GM12878 (cell line): ENCODE results near the gene TIGD7. TPM values are rescaled to one million over a fixed set of nuclear protein-coding genes. Genes with fewer than 3 reads are reported as not detected.

Experiments used
- ATAC-seq: fragments of 200-7000 bp; cut with Tn5 transposase; 3 replicates; pipeline ENCODE4 v1.9.1; 2020; ENCODE audit warnings: mild to moderate bottlenecking, moderate library complexity
- BruUV-seq: library from RNA; stranded (reverse); fragments of 400-500 nt; replicated peaks from 2 replicates; lab custom pipeline; 2021; lab: Mats Ljungman, UMichigan
- CTCF ChIA-PET: fragments of 300-600 bp; sonication (Branson Sonifier 250); formaldehyde crosslinking; extraction: SDS; loops from one replicate; lab custom pipeline; 2021; ENCODE audit warnings: inconsistent platforms; lab: Yijun Ruan, JAX
- POLR2A ChIA-PET: fragments of 350-600 bp; formaldehyde crosslinking; extraction: SDS; loops from one replicate; lab custom pipeline; 2021; ENCODE audit warnings: inconsistent platforms; lab: Charles Lee
- RAD21 ChIA-PET: fragments of 300-600 bp; sonication (Branson Sonifier 250); formaldehyde crosslinking; loops from one replicate; lab custom pipeline; 2023; ENCODE audit warnings: antibody characterized with exemption; ENCODE audit not compliant: unreplicated experiment; lab: Charles Lee
- SMC1A ChIA-PET: fragments of 300-600 bp; sonication (Branson Sonifier 250); formaldehyde crosslinking; loops from one replicate; lab custom pipeline; 2023; ENCODE audit not compliant: unreplicated experiment, uncharacterized antibody; lab: Charles Lee
- DNase-seq: peaks from one replicate; pipeline ENCODE4 v3.0.0-alpha.2; 2011; ENCODE audit warnings: low read depth, low spot score
- FAIRE-seq: peaks from 3 replicates; lab custom pipeline; 2011; peaks lifted over from hg19 to GRCh38; lab: Jason Lieb, UNC
- H2AFZ ChIP-seq: 2 replicates; pipeline ENCODE4 v1.6.0; 2011; ENCODE audit warnings: low read depth, low read length, control low read depth; ENCODE audit not compliant: control insufficient read depth
- H3K27ac ChIP-seq: 2 replicates; pipeline ENCODE4 v1.5.1; 2011; ENCODE audit warnings: control low read depth; ENCODE audit not compliant: control insufficient read depth, insufficient read depth
- H3K27me3 ChIP-seq, 2 experiments: replicated peaks in 1 of 2; 2 replicates each; pipeline versions ENCODE4 v1.6.0 to v1.6.1; 2011; ENCODE audit warnings: low read length in 1 of 2; ENCODE audit not compliant: control insufficient read depth in 2 of 2, insufficient read depth in 2 of 2
- H3K36me3 ChIP-seq, 2 experiments: 2 replicates each; pipeline ENCODE4 v1.5.1; 2011; ENCODE audit warnings: low read length in 1 of 2; ENCODE audit not compliant: control insufficient read depth in 2 of 2, insufficient read depth in 2 of 2
- H3K4me1 ChIP-seq: 2 replicates; pipeline ENCODE4 v1.6.1; 2011; ENCODE audit warnings: mild to moderate bottlenecking, low read length, moderate library complexity, mixed read lengths; ENCODE audit not compliant: control insufficient read depth, insufficient read depth
- H3K4me2 ChIP-seq: 2 replicates; pipeline ENCODE4 v1.6.0; 2011; ENCODE audit warnings: control low read depth; ENCODE audit not compliant: control insufficient read depth, insufficient read depth
- H3K4me3 ChIP-seq: fragments of 200-600 bp; sonication (generic); 2 replicates; pipeline ENCODE4 v1.5.1; 2016
- H3K79me2 ChIP-seq: 2 replicates; pipeline ENCODE4 v1.6.0; 2011; ENCODE audit warnings: low read length; ENCODE audit not compliant: control insufficient read depth, insufficient read depth
- H3K9ac ChIP-seq: 2 replicates; pipeline ENCODE4 v1.8.0; 2011; ENCODE audit warnings: low read length, control low read depth, mixed read lengths; ENCODE audit not compliant: control insufficient read depth, insufficient read depth
- H3K9me3 ChIP-seq: replicated peaks from 3 replicates; pipeline ENCODE4 v1.5.1; 2011; ENCODE audit warnings: mild to moderate bottlenecking, low read length; ENCODE audit not compliant: control insufficient read depth, insufficient read depth
- H4K20me1 ChIP-seq: 2 replicates; pipeline ENCODE4 v1.6.0; 2011; ENCODE audit not compliant: control insufficient read depth, insufficient read depth
- BCL11A ChIP-seq: IDR thresholded peaks from 2 replicates; pipeline ENCODE4 v1.6.1; 2011; ENCODE audit warnings: low read depth, low read length
- BRCA1 ChIP-seq: IDR thresholded peaks from 2 replicates; pipeline ENCODE4 v1.6.1; 2011; ENCODE audit warnings: low read depth, low read length, improper control_type of control experiment
- CHD4 ChIP-seq: fragments of 200-600 bp; sonication (generic); IDR thresholded peaks from 2 replicates; pipeline ENCODE4 v1.6.1; 2016; ENCODE audit warnings: mild to moderate bottlenecking
- CREM ChIP-seq: IDR thresholded peaks from 2 replicates; pipeline ENCODE4 v1.6.1; 2014; ENCODE audit warnings: antibody characterized with exemption, low read depth
- FOS ChIP-seq: IDR thresholded peaks from 3 replicates; pipeline ENCODE4 v1.6.1; 2011; ENCODE audit warnings: borderline replicate concordance; ENCODE audit not compliant: insufficient read length; ENCODE audit errors: extremely low read depth
- HDAC2 ChIP-seq: fragments of 200-600 bp; sonication (generic); IDR thresholded peaks from 2 replicates; pipeline ENCODE4 v1.6.1; 2017
- IKZF1 ChIP-seq: fragments of 450-650 bp; conservative IDR thresholded peaks from 2 replicates; pipeline ENCODE4 v1.6.1; 2017; ENCODE audit warnings: antibody characterized with exemption, mild to moderate bottlenecking
- KAT2A ChIP-seq: conservative IDR thresholded peaks from 2 replicates; pipeline ENCODE4 v1.6.1; 2011; ENCODE audit warnings: low read depth, low read length; ENCODE audit not compliant: control insufficient read depth
- MEF2B ChIP-seq: fragments of 450-650 bp; IDR thresholded peaks from 2 replicates; pipeline ENCODE4 v1.6.1; 2018; ENCODE audit warnings: mild to moderate bottlenecking, moderate library complexity; ENCODE audit not compliant: partially characterized antibody, poor library complexity, severe bottlenecking
- NBN ChIP-seq: fragments of 450-650 bp; IDR thresholded peaks from 2 replicates; pipeline ENCODE4 v1.6.1; 2016
- NFXL1 ChIP-seq: fragments of 450-650 bp; IDR thresholded peaks from 2 replicates; pipeline ENCODE4 v1.6.1; 2017; ENCODE audit warnings: antibody characterized with exemption, mild to moderate bottlenecking, borderline replicate concordance
- RAD21 ChIP-seq: IDR thresholded peaks from 2 replicates; pipeline ENCODE4 v1.6.1; 2011; ENCODE audit warnings: mild to moderate bottlenecking, low read depth, low read length, moderate library complexity; ENCODE audit not compliant: insufficient read depth
- STAT3 ChIP-seq: IDR thresholded peaks from 2 replicates; pipeline ENCODE4 v1.6.1; 2011; ENCODE audit warnings: low read depth, low read length, improper control_type of control experiment
- WGBS: methylation state at CpG from one replicate; pipeline ENCODE4 v1.1.6; 2016; ENCODE audit warnings: low lambda C conversion rate; ENCODE audit not compliant: insufficient replicate concordance, insufficient coverage; ENCODE audit errors: missing lambda C conversion rate; 5-methylcytosine and 5-hydroxymethylcytosine counted together
- in situ Hi-C: fragments of 300-500 bp; cut with MboI; formaldehyde crosslinking; loops from 9 replicates; pipeline ENCODE4 v1.14.3; 2018; ENCODE audit warnings: mixed read lengths
- intact Hi-C: fragments of 100-400 bp; cut with micrococcal nuclease; formaldehyde crosslinking; loops from one replicate; pipeline ENCODE4 v1.14.2; 2022; ENCODE audit not compliant: unreplicated experiment
- polyA plus RNA-seq, 11 experiments: library from polyadenylated mRNA; depleted of rRNA in 4 of 11; unstranded in 6 of 11; stranded (reverse) in 5 of 11; fragments of >200 nt; fragmentation: Nextera tagmentation in 4 of 11; fragmentation: Illumina TruSeq in 1 of 11; extraction: Ambion mirVana in 4 of 11; extraction: Trizol in 1 of 11; gene quantifications; 1 replicate in 1 of 11; 2 replicates in 10 of 11; pipeline versions ENCODE4 v1.2.1 to v1.2.3, GENCODE V29; 2011 to 2016; ENCODE audit warnings: inconsistent platforms in 2 of 11, missing spikeins in 2 of 11, low read depth in 1 of 11
- total RNA-seq, 4 experiments: library from RNA; depleted of rRNA in 3 of 4; stranded (reverse); fragments of >200 nt in 3 of 4; fragmentation: Illumina TruSeq in 1 of 4; extraction: Trizol in 1 of 4; gene quantifications; 2 replicates each; pipeline versions ENCODE4 v1.2.1 to v1.2.3, GENCODE V29; 2013 to 2021
- TF ChIP-seq, protein P1 (sequence below), 3 experiments: IDR thresholded peaks in 2 of 3; conservative IDR thresholded peaks in 1 of 3; 2 replicates each; pipeline ENCODE4 v1.5.1; 2011; ENCODE audit warnings: low read depth in 3 of 3, low read length in 3 of 3, mild to moderate bottlenecking in 3 of 3, control low read depth in 2 of 3, moderate library complexity in 2 of 3, inconsistent platforms in 1 of 3, mixed read lengths in 1 of 3; ENCODE audit not compliant: control insufficient read depth in 2 of 3, insufficient read depth in 1 of 3; ENCODE audit errors: extremely low read depth in 1 of 3
- TF ChIP-seq, protein P2 (sequence below): IDR thresholded peaks from 2 replicates; pipeline ENCODE4 v1.6.1; 2011; ENCODE audit warnings: low read depth, mild to moderate bottlenecking, low read length, moderate library complexity, borderline replicate concordance; ENCODE audit errors: extremely low read depth
- TF ChIP-seq, protein P3 (sequence below): IDR thresholded peaks from 2 replicates; pipeline ENCODE4 v1.6.1; 2012; ENCODE audit warnings: improper control_type of control experiment, low read depth, low read length; ENCODE audit not compliant: insufficient replicate concordance

The TIGD7 gene
- total and polyA plus RNA-seq, 10 of the 15 experiments (the other 5 are each of a cell fraction or from before 2014, with no cell fraction given), result 0.37 to 3.8 (median 3.0) TPM

DNA sequence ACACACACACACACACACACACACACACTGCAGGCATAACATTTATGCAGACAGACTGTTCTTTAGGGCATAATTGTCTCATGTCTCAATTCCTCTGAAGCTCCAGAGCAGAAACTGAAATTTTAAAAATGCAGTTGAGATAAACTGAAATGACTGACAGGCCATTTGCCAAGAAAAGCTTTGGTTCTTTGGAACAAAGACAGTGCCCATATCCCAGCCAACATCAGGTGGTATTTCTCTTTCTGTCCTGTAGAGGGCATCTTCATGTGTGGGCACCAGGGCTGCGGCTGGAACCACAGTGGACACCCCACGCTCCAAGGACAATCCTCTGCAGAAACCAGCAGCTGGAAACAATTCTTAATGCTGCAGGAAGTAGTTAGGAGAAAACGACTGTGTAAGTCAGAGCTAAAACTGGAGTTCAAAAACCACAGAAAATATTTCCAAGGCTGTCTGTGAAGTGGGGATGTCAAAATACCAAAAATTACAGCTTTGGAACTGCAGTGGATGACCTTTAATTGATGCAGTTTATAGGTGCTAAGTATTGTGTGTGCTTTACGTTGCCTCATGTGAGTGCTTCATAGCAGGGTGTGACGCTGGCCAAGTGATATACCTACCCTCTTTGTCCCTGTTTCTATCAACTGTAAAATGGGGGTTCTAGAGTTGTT, 38.2 kb downstream of the TIGD7 start:
- Histone ChIP-seq H3K4me1 (peaks cover 8% of the 10 kb centered on the region; the same call in 1 of the 2 replicates), H3K9me3 (peaks cover 3% of the 10 kb centered on the region; the same call in 2 of the 3 replicates), H3K27ac (no peak overlapping the region), H3K9ac (no peak overlapping the region), H3K27me3 (no peaks in the 10 kb centered on the region), H2AFZ (no peak overlapping the region), H3K4me2 (no peak overlapping the region), H3K4me3 (no peak overlapping the region), H3K79me2 (no peaks in the 10 kb centered on the region), H3K36me3 (no peaks in the 10 kb centered on the region), H4K20me1 (no peaks in the 10 kb centered on the region)
- ChIA-PET POLR2A (interaction anchor here (0.9 to 2.1 kb wide), 4 partner anchors 14 to 39 kb away, joined by 3 to 9 read pairs (median 4); partner anchors contain the start of genes TIGD7 and ZNF75A), RAD21 (interaction anchor here (0.5 to 1.2 kb wide), 5 partner anchors 67 to 242 kb away, joined by 3 to 4 read pairs (median 3); partner anchors contain the start of genes NAA60 and ZNF597), SMC1A (interaction anchor here (0.6 to 2.5 kb wide), 10 partner anchors 10 to 296 kb away, joined by 3 to 9 read pairs (median 4); partner anchors contain the start of genes NAA60, ZNF174, ZNF597 and ZSCAN32), CTCF (interaction anchor here (0.6 to 3.0 kb wide), 18 partner anchors 10 to 370 kb away, joined by 3 to 20 read pairs (median 4); partner anchors contain the start of genes MEFV, NAA60, TIGD7 and ZNF174)
- intact Hi-C loops (loop anchor here (10.0 kb wide), 1 partner anchor 112 kb away; no protein-coding TSS in a partner anchor), in situ Hi-C loops (no loop called here)
- ATAC-seq (no peak), DNase-seq (no peak), FAIRE-seq (no peak)
- 47% methylated on average over 5 of the region's 5 CpGs for WGBS
- no TSS peak for BruUV-seq
- TF ChIP-seq CREM (no peak), KAT2A (no peak), IKZF1 (no peak), NFXL1 (no peak), STAT3 (no peak), BCL11A (no peak), RAD21 (peak; percentile 25; the same call in 1 of the 2 replicates), MEF2B (no peak), HDAC2 (no peak), NBN (no peak), CHD4 (no peak), FOS (no peak), BRCA1 (no peak)
- TF ChIP-seq, protein P1, sequence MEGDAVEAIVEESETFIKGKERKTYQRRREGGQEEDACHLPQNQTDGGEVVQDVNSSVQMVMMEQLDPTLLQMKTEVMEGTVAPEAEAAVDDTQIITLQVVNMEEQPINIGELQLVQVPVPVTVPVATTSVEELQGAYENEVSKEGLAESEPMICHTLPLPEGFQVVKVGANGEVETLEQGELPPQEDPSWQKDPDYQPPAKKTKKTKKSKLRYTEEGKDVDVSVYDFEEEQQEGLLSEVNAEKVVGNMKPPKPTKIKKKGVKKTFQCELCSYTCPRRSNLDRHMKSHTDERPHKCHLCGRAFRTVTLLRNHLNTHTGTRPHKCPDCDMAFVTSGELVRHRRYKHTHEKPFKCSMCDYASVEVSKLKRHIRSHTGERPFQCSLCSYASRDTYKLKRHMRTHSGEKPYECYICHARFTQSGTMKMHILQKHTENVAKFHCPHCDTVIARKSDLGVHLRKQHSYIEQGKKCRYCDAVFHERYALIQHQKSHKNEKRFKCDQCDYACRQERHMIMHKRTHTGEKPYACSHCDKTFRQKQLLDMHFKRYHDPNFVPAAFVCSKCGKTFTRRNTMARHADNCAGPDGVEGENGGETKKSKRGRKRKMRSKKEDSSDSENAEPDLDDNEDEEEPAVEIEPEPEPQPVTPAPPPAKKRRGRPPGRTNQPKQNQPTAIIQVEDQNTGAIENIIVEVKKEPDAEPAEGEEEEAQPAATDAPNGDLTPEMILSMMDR (IDR thresholded peaks at IDR 0.05 in 2 of 3, conservative IDR thresholded peaks at IDR 0.05 in 1 of 3; ENCODE audit: control insufficient read depth in 2 of 3, extremely low read depth in 1 of 3, insufficient read depth in 1 of 3, low read depth in 3 of 3, low read length in 3 of 3), result peak; percentile 24 to 45 (median 38); a peak in 4 of 6 replicates
- TF ChIP-seq, protein P2, sequence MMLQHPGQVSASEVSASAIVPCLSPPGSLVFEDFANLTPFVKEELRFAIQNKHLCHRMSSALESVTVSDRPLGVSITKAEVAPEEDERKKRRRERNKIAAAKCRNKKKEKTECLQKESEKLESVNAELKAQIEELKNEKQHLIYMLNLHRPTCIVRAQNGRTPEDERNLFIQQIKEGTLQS, result no peak
- TF ChIP-seq, protein P3, sequence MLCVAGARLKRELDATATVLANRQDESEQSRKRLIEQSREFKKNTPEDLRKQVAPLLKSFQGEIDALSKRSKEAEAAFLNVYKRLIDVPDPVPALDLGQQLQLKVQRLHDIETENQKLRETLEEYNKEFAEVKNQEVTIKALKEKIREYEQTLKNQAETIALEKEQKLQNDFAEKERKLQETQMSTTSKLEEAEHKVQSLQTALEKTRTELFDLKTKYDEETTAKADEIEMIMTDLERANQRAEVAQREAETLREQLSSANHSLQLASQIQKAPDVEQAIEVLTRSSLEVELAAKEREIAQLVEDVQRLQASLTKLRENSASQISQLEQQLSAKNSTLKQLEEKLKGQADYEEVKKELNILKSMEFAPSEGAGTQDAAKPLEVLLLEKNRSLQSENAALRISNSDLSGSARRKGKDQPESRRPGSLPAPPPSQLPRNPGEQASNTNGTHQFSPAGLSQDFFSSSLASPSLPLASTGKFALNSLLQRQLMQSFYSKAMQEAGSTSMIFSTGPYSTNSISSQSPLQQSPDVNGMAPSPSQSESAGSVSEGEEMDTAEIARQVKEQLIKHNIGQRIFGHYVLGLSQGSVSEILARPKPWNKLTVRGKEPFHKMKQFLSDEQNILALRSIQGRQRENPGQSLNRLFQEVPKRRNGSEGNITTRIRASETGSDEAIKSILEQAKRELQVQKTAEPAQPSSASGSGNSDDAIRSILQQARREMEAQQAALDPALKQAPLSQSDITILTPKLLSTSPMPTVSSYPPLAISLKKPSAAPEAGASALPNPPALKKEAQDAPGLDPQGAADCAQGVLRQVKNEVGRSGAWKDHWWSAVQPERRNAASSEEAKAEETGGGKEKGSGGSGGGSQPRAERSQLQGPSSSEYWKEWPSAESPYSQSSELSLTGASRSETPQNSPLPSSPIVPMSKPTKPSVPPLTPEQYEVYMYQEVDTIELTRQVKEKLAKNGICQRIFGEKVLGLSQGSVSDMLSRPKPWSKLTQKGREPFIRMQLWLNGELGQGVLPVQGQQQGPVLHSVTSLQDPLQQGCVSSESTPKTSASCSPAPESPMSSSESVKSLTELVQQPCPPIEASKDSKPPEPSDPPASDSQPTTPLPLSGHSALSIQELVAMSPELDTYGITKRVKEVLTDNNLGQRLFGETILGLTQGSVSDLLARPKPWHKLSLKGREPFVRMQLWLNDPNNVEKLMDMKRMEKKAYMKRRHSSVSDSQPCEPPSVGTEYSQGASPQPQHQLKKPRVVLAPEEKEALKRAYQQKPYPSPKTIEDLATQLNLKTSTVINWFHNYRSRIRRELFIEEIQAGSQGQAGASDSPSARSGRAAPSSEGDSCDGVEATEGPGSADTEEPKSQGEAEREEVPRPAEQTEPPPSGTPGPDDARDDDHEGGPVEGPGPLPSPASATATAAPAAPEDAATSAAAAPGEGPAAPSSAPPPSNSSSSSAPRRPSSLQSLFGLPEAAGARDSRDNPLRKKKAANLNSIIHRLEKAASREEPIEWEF, result no peak
